Measurements from ENCODE around the gene SKI.
"Not testable (repeated sequence)": the region's sequence is repeated elsewhere in the genome, so short reads cannot be mapped to it uniquely, and the experiment has no call there.

Gene SKI

GRCh38 chr1:2248854-2249558 is 20.9 kb downstream of the SKI start:
- DNase-seq, result no peak

GRCh38 chr1:2249559-2249906 is 21.4 kb downstream of the SKI start:
- no peak for DNase-seq

GRCh38 chr1:2250721-2251281 is 22.7 kb downstream of the SKI start:
- DNase-seq, result no peak

- no peak for DNase-seq
These were observed 23.2 kb downstream of the SKI start for GRCh38 chr1:2251363-2251762.

- no peak for DNase-seq
These were observed 23.7 kb downstream of the SKI start for GRCh38 chr1:2251786-2252185.

GRCh38 chr1:2252423-2252822 is 24.3 kb downstream of the SKI start:
- no peak for DNase-seq

GRCh38 chr1:2253036-2253796 is 25.1 kb downstream of the SKI start:
- DNase-seq, result no peak

GRCh38 chr1:2253797-2254480 is 25.8 kb downstream of the SKI start:
- no peak for DNase-seq

- DNase-seq, result no peak
These were observed 26.9 kb downstream of the SKI start for GRCh38 chr1:2255047-2255419.

- no peak for DNase-seq
These were observed 27.6 kb downstream of the SKI start for GRCh38 chr1:2255420-2256369.

GRCh38 chr1:2256435-2257244 is 28.5 kb downstream of the SKI start:
- DNase-seq, result no peak

GRCh38 chr1:2257245-2257627 is 29.1 kb downstream of the SKI start:
- DNase-seq, result no peak

- DNase-seq, result no peak
These were observed 30.1 kb downstream of the SKI start for GRCh38 chr1:2258122-2258681.

- DNase-seq, result no peak
These were observed 30.9 kb downstream of the SKI start for GRCh38 chr1:2258996-2259395.

GRCh38 chr1:2259668-2260402 is 31.7 kb downstream of the SKI start:
- no peak for DNase-seq

GRCh38 chr1:2260470-2260869 is 32.4 kb downstream of the SKI start:
- DNase-seq, result not testable (repeated sequence)

- no peak for DNase-seq
These were observed 32.8 kb downstream of the SKI start for GRCh38 chr1:2260917-2261316.

- DNase-seq, result not testable (repeated sequence)
These were observed 33.6 kb downstream of the SKI start for GRCh38 chr1:2261476-2262395.

- no peak for DNase-seq
These were observed 38.3 kb downstream of the SKI start for GRCh38 chr1:2266301-2266975.

All from NCI-H1092 treated with DMSO at 0.1 percent for 48 hours (cell line).